Measurements from ENCODE around the gene C5orf34. TPM values are rescaled to one million over a fixed set of nuclear protein-coding genes. Genes with fewer than 3 reads are reported as not detected.

Gene C5orf34
- total and polyA plus RNA-seq, 9 of the 15 experiments (the other 6 are each of a cell fraction or from before 2014, with no cell fraction given): 13.2 to 32.6 (median 20.7) TPM

- TF ChIP-seq REST (IDR thresholded peaks at IDR 0.05; ENCODE audit: borderline replicate concordance) (peak; percentile 5; the same call in 1 of the 2 replicates), REST (CRISPR knock-in tag; IDR thresholded peaks at IDR 0.05; ENCODE audit: low read depth) (peak; percentile 55; the same call in 1 of the 2 replicates), TAF9B (IDR thresholded peaks at IDR 0.05; ENCODE audit: partially characterized antibody) (peak; percentile 93), RERE (CRISPR knock-in tag; IDR thresholded peaks at IDR 0.05; ENCODE audit: borderline replicate concordance) (0 out of 2 replicates have a peak, but pooled peaks have one; percentile 28), ZNF408 (CRISPR knock-in tag; IDR thresholded peaks at IDR 0.05; ENCODE audit: low read depth) (no peak), CTBP1 (IDR thresholded peaks at IDR 0.05; ENCODE audit: borderline replicate concordance) (peak; percentile 21; the same call in 1 of the 2 replicates), MLX (CRISPR knock-in tag; conservative IDR thresholded peaks at IDR 0.05) (0 out of 4 replicates have a peak, but pooled peaks of 1 of the 2 experiments have one; percentile 48), ATF1 (CRISPR knock-in tag; IDR thresholded peaks at IDR 0.05) (no peak), ATF1 (tag; IDR thresholded peaks at IDR 0.05) (peak; percentile 93), DIDO1 (tag; IDR thresholded peaks at IDR 0.05; ENCODE audit: low read depth) (0 out of 2 replicates have a peak, but pooled peaks have one; percentile 21), TCFL5 (CRISPR knock-in tag; conservative IDR thresholded peaks at IDR 0.05) (0 out of 2 replicates have a peak, but pooled peaks have one; percentile 11), ZNF384 (IDR thresholded peaks at IDR 0.05; ENCODE audit: low read depth, low read length) (peak; percentile 49), CAMTA2 (CRISPR knock-in tag; conservative IDR thresholded peaks at IDR 0.05) (no peak)
Measured at GRCh38 chr5:43483298-43484105, 31.4 kb downstream of the C5orf34 start, which contains the start of gene TMEM267 (continued).

Data from K562 (cell line).